Calu3 (cell line): ENCODE results near the gene ZNF81. TPM values are rescaled to one million over a fixed set of nuclear protein-coding genes. Genes with fewer than 3 reads are reported as not detected.

ENCODE experiments used
- BruUV-seq: library from RNA; stranded (reverse); fragments of 400-500 nt; replicated peaks from 2 replicates; lab custom pipeline; 2021; lab: Mats Ljungman, UMichigan
- CTCF ChIA-PET: fragments of 300-600 bp; sonication (Branson Sonifier 250); formaldehyde crosslinking; loops from one replicate; lab custom pipeline; 2022; ENCODE audit warnings: antibody characterized with exemption; lab: Charles Lee
- DNase-seq: peaks from one replicate; pipeline ENCODE4 v3.0.0; 2022
- H3K27ac Mint-ChIP-seq: one replicate; pipeline ENCODE4 v1.8.0; 2022; ENCODE audit warnings: mixed read lengths; ENCODE audit not compliant: unreplicated experiment
- H3K27me3 Mint-ChIP-seq: one replicate; pipeline ENCODE4 v1.8.0; 2022; ENCODE audit warnings: mixed read lengths; ENCODE audit not compliant: unreplicated experiment
- H3K36me3 Mint-ChIP-seq: one replicate; pipeline ENCODE4 v1.8.0; 2022; ENCODE audit warnings: mild to moderate bottlenecking, moderate library complexity, mixed read lengths; ENCODE audit not compliant: insufficient read depth, unreplicated experiment
- H3K4me1 Mint-ChIP-seq: one replicate; pipeline ENCODE4 v1.8.0; 2022; ENCODE audit warnings: mild to moderate bottlenecking, low read depth, mixed read lengths; ENCODE audit not compliant: unreplicated experiment
- H3K4me3 Mint-ChIP-seq: one replicate; pipeline ENCODE4 v1.8.0; 2022; ENCODE audit warnings: mild to moderate bottlenecking, low read depth, moderate library complexity, mixed read lengths; ENCODE audit not compliant: unreplicated experiment
- H3K9me3 Mint-ChIP-seq: one replicate; pipeline ENCODE4 v1.8.0; 2022; ENCODE audit warnings: low read depth, mixed read lengths; ENCODE audit not compliant: unreplicated experiment
- intact Hi-C: fragments of 100-400 bp; cut with micrococcal nuclease; formaldehyde crosslinking; loops from one replicate; pipeline ENCODE4 v1.10.0; 2022; ENCODE audit not compliant: unreplicated experiment
- total RNA-seq: library from RNA; stranded (reverse); gene quantifications from 2 replicates; pipeline ENCODE4 v1.2.3, GENCODE V29; 2022
- TF ChIP-seq, protein P1 (sequence below): fragments of 200-600 bp; IDR thresholded peaks from one replicate; pipeline ENCODE4 v1.8.0; 2022; ENCODE audit warnings: antibody characterized with exemption; ENCODE audit not compliant: unreplicated experiment

ZNF81 gene
- total RNA-seq, 1 experiment from 2014 or later: 10.7 TPM

DNA sequence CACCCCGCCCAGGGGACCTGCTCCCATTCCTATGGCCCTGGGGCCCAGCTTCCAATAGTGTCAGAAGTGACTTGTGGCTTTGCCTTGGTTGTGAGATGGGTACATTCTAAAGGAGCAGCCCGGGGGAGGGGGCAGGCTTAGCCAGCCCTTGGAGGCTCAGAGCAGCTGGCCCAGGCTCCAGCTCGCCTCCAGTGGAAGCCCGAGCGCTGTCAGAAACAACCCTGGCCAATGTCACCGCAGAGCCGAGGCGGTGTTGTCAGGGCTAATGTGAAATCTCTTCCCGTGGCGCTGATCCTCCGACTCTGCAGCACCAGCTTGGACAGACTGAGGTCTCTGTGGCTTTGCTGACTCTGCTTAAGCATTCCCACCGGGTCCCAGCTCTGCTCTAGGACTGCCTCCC is 29.2 kb upstream of the ZNF81 start:
- TF ChIP-seq, protein P1, sequence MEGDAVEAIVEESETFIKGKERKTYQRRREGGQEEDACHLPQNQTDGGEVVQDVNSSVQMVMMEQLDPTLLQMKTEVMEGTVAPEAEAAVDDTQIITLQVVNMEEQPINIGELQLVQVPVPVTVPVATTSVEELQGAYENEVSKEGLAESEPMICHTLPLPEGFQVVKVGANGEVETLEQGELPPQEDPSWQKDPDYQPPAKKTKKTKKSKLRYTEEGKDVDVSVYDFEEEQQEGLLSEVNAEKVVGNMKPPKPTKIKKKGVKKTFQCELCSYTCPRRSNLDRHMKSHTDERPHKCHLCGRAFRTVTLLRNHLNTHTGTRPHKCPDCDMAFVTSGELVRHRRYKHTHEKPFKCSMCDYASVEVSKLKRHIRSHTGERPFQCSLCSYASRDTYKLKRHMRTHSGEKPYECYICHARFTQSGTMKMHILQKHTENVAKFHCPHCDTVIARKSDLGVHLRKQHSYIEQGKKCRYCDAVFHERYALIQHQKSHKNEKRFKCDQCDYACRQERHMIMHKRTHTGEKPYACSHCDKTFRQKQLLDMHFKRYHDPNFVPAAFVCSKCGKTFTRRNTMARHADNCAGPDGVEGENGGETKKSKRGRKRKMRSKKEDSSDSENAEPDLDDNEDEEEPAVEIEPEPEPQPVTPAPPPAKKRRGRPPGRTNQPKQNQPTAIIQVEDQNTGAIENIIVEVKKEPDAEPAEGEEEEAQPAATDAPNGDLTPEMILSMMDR: no peak
- no peak for DNase-seq
- no peaks in the 10 kb centered on the region for H3K9me3 Mint-ChIP-seq
- H3K4me3 Mint-ChIP-seq: no peak overlapping the region
- intact Hi-C loops: no loop called here
- BruUV-seq: no TSS peak
- H3K27ac Mint-ChIP-seq: no peak overlapping the region
- no peaks in the 10 kb centered on the region for H3K4me1 Mint-ChIP-seq
- no peaks in the 10 kb centered on the region for H3K36me3 Mint-ChIP-seq
- peaks cover 29% of the 10 kb centered on the region for H3K27me3 Mint-ChIP-seq
- CTCF ChIA-PET: interaction anchor here (0.7 kb wide), 1 partner anchor 32 kb away, joined by 3 read pairs; no protein-coding TSS in a partner anchor

DNA sequence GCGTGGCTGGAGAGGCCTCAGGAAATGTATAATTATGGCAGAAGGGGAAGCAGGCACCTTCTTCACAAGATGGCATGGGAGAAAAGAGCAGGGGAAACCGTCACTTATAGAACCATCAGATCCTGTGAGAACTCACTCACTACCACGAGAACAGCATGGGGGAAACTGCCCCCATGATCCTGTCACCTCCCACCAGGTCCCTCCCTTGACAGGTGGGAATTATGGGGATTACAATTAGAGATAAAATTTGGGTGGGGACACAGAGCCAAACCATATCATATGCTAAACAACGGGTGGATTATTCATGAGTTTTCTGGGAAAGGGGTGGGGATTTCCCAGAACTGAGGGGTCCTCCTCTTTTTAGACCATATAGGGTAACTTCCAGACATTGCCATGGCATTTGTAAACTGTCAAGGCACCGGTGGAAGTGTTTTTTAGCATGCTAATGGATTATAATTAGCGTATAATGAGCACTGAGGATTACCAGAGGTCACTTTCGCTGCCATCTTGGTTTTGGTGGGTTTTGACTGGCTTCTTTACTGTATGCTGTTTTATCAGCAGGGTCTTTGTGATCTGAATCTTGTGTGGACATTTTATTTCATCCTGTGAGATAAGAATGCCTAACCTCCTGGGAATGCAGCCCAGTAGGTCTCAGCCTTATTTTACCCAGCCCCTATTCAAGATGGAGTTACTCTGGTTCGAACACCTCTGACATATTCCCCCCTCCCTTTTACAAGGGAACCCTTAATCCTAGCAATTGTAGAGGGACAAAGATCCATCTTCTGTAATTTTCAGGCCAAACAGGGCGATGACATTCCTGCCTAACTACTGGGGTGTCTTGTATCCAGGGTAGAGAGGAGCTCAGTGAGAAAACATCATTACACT is 27.6 kb upstream of the ZNF81 start:
- BruUV-seq: no TSS peak
- Mint-ChIP-seq H3K9me3 (no peaks in the 10 kb centered on the region), H3K4me1 (no peaks in the 10 kb centered on the region), H3K27me3 (peaks cover 17% of the 10 kb centered on the region), H3K36me3 (no peaks in the 10 kb centered on the region), H3K4me3 (no peak overlapping the region), H3K27ac (no peak overlapping the region)
- TF ChIP-seq, protein P1: no peak
- CTCF ChIA-PET: no interaction called here
- DNase-seq: no peak
- intact Hi-C loops: no loop called here

DNA sequence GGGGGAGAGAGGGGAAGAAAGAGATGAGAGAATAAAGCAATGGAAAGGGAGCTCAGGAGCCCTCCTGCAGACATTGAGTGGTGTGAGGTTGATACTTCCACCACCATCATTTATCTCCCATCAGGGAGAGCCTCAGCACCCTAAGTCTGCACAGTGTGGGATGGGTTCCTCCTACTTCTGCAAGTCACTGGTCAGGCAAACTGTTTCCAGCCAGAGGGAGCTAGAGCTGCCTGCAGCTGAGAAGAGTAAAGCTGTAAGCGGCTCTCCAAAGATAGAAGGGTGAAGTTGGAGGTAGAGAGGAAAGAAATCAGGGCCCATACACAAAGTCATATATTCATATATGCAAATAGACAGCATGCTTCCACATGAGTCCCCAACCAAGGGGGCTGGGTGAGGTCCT is 21.9 kb upstream of the ZNF81 start:
- Mint-ChIP-seq H3K4me1 (no peaks in the 10 kb centered on the region), H3K9me3 (no peaks in the 10 kb centered on the region), H3K36me3 (no peaks in the 10 kb centered on the region), H3K27ac (no peak overlapping the region), H3K27me3 (no peaks in the 10 kb centered on the region), H3K4me3 (no peak overlapping the region)
- no TSS peak for BruUV-seq
- TF ChIP-seq, protein P1: no peak
- intact Hi-C loops: no loop called here
- CTCF ChIA-PET: no interaction called here
- no peak for DNase-seq

DNA sequence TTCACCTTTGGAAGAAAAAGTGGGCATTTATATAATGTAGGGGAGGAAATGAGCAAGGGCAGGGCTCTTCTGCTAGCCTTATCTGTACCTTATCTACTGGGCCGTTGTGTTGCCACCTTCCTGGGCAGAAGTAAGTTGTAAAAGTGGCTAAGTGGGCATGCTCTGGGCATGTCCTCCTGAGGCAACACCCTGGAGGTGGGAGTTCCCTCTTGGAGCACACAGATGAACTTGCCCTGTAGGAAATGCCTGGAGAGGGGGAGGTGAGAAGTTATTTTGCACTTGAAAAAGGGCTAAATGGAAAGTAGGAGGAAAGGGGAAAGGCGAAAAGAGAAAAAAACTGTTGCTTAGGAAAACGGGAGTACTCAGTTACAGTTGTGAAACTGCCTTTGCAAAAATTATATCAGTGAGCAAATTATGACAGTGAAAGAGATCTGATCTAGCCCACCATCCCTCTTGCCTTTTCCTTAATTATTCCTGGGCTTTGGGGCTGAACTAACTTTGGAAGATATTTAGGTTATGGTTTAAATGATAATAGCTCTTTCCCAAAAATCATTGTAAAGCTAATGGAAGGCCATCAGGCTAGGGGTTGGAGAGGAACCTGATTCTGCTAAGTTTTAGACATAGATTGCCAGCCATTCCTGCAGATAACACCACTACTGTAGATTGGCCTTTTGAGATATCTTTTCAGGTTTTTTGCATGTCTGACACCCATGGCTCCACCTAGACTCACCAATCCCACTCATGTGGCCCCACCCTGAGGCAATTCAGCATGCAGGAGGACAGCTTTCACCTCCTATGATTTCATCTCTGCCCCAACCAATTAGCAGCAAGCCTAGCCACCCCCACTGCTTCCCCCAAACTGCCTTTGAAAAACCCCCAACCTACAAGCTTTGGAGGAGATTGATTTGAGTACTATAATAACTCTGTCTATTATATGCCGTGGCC is 20.5 kb upstream of the ZNF81 start:
- H3K9me3 Mint-ChIP-seq: no peaks in the 10 kb centered on the region
- DNase-seq: no peak
- no peak overlapping the region for H3K4me3 Mint-ChIP-seq
- CTCF ChIA-PET: no interaction called here
- H3K36me3 Mint-ChIP-seq: no peaks in the 10 kb centered on the region
- no peak overlapping the region for H3K27ac Mint-ChIP-seq
- intact Hi-C loops: no loop called here
- TF ChIP-seq, protein P1: no peak
- BruUV-seq: no TSS peak
- H3K4me1 Mint-ChIP-seq: no peaks in the 10 kb centered on the region
- H3K27me3 Mint-ChIP-seq: no peaks in the 10 kb centered on the region
